NCI-H2029 (cell line): Measurements from ENCODE around the gene FKRP.

ENCODE experiments used
- DNase-seq: peaks from one replicate; lab custom pipeline; 2025; lab: John Stamatoyannopoulos, UW

FKRP gene

DNA sequence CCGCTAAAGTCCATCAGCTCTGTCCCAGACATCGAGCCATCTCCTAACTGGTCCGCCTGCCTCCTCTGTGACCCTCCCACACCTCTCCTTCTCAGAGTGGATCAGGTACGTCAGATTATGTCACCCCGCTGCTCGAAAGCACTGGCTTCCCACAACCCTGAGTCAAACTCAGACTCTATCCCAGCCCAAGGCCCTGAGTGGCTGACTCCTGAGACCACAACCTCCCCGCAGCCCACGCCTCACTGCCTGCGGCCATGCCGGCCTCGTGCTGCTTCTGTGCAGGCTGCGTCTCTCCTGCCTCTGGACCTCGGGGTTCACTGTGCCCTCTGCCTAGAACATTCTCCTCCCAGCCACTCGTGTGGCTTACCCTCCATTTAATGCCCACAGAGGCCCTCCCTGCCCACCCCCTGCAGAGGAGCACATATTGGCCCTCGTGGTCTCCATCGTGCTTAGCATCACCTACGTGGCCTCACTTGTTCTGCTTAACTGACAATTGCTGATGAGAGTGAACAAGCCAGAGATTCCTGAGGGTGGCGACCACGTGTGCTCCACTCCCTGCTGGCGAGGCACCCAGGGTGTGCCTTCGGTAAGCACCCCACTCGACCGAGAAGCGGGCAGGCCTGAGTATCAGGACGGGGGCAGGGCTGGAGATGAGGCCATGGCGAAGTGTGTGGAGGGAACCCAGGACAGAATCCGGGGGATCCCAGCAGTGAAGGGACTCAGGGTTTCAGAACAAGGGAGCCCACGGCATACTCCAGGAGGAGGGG is 13.5 kb upstream of the FKRP start:
- no peak for DNase-seq

GRCh38 chr19:46732966-46733689 is 12.7 kb upstream of the FKRP start:
- DNase-seq, result no peak

DNA sequence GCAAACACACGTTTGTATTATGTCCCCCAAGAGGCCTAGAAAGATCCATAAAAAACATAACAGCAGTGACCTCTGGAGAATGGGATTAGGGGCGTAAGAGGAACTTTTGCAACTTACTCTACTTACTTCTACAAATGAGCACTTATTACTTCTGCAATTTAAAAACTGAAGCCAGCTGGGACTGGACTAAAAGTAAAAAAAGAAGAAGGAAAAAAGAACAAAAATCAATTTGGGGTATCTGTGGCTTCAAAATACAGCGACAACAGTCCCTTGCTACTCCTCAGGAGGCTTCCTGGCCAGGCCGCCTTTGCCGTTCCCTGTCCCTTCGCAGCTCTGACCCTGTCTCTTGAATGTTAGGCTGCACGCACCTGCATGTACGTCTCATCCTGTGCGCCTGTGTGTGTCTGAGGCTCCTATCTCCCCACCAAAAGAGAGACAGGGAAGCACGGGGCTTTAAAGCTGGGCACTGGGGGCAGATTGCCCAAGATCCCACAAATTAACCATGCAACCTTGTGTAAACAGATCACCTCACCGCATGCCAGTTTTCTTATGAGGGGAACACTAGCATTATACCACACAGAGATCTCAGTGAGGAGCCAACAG is 12.1 kb upstream of the FKRP start:
- DNase-seq, result no peak

DNA sequence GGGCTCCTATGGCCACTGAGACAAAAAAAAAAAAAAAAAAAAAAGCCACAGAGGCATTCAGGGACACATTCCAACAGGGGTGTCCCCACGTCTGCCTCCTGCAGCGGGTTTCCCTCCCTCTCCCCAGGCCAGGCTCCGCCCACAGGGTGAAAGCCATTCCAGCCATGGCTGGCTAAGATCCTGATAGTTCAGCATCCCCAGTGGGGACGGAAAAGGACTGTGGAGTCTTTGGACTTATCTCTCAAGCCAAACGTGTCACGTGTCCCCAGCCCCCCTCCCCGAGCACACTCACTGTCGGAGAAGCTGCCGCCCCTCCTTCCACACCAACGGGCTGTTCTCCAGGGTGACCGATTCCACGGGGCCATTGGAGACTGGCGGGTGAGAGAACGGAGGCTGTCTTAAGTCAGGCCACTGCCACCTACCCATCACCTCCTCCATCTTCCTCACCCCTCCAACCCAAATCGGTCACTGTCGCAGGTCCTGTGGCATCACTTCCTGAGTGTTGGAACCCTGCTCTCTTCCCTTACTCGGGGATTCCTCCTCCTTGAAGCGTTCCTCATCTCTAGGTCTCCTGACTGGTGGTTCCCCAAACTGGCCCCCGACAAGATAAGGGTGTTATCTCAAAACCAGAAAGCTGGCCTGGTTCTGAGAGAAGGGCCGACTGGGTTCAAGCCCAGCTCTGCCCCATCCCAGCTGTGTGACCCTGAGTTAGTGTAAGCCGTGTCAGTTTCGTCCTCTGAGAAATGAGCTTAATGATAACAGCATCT is 9.1 kb upstream of the FKRP start:
- no peak for DNase-seq

DNA sequence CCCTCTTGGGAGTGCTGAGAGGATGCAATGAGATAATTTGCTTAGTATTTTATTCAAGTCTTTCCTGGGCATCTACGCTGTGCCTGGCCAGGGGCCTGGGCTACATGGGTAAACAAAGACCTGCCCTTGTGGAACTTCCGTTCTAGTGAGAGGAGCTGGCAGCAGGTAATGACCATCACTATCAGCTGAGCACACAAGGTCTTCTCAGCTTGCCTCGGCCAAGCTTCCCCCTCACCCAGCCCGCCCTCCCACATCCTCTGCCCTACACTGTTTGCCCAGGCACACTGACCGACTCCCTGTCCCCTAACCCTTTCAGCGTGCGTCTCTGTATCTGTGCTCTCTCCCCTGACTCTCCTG is 8.6 kb upstream of the FKRP start:
- peak; percentile 25 for DNase-seq

DNA sequence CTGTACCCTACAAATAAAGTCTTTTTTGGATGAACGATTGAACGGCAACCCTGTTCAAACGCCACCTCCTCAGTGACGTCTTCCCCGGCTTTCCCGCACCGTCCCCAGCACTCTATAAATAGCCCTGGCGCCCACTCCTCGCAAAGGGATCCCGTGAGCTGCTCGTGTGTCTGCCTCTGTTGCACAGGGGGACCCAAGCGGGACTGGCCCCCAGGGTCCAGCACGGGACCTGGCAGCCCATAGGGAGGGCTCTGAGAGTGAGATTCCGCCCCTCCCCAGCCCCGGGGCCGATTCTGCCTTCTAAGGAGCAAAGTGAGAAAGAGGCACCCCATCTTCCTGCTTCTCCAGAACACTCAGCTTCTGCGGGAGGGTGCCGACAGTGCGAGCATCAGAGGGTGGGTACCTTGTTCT is 8.1 kb upstream of the FKRP start:
- DNase-seq, result no peak

GRCh38 chr19:46739290-46739771 is 6.5 kb upstream of the FKRP start:
- DNase-seq, result no peak

GRCh38 chr19:46741447-46741846 is 4.4 kb upstream of the FKRP start:
- DNase-seq, result no peak

DNA sequence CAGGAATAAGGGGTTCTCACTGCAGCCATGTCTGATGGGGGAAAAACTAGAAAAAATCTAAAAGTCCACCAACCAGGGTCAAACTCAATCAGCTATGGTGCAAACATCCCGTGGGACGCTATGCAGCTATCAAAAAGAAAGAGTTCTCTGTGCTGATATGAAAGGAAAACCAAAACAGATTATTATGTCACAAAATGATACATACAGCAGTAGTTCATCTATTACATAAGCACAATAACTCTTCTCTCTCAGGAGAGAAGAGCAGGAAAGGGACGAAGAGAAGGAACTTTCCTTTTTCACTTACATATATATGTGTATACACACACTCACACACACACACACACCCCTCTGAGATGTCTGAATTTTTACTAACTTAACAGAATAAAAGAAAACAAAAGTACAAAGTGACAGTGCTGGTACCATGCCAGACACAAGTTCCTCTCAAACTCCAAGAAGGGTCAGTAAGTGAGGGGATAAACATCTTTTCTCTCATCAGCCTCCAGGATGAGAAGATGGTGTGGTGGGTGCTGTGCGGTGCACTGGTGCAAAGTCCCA is 2.9 kb upstream of the FKRP start:
- no peak for DNase-seq

- DNase-seq, result no peak
These were observed 1.7 kb upstream of the FKRP start for GRCh38 chr19:46744005-46744691.

- DNase-seq, result no peak
These were observed 827 bp upstream of the FKRP start for GRCh38 chr19:46745030-46745429.

- peak; percentile 28 for DNase-seq
These were observed 612 bp downstream of the FKRP start, which contains the start of gene STRN4 for GRCh38 chr19:46746281-46747057. STRN4 (minus strand) TSS chr19:46746450; CDS start chr19:46746430, 20 bp downstream.

DNA sequence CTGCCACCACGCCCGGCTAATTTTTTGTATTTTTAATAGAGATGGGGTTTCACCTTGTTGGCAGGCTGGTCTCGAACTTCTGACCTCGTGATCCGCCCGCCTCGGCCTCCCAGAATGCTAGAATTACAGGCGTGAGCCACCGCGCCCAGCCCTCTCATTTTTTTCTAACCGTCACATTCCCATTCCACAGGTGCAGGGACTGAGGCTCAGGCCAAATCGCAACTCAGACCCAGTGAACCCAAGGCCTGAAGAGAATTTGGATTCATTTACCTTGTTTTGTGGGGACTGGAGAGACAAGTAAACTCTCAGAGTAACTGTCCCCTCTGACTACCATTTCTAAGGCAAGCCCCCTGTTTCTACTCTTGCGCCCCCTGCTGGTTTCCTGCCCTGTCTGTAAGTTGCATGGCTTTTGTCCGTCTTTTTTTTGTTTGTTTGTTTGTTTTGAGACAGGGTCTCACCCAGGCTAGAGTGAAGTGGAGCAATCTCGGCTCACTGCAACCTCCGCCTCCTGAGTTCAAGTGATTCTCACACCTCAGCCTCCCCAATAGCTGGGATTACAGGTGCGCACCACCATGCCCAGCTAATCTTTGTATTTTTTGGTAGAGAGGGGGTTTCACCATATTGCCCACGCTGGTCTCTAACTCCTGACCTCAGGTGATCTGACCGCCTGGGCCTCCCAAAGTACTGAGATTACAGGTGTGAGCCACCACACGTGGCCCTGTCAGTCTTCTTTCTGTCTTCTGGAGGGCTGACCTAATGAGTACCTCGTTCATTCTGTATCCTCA is 2.7 kb downstream of the FKRP start:
- DNase-seq, result no peak

DNA sequence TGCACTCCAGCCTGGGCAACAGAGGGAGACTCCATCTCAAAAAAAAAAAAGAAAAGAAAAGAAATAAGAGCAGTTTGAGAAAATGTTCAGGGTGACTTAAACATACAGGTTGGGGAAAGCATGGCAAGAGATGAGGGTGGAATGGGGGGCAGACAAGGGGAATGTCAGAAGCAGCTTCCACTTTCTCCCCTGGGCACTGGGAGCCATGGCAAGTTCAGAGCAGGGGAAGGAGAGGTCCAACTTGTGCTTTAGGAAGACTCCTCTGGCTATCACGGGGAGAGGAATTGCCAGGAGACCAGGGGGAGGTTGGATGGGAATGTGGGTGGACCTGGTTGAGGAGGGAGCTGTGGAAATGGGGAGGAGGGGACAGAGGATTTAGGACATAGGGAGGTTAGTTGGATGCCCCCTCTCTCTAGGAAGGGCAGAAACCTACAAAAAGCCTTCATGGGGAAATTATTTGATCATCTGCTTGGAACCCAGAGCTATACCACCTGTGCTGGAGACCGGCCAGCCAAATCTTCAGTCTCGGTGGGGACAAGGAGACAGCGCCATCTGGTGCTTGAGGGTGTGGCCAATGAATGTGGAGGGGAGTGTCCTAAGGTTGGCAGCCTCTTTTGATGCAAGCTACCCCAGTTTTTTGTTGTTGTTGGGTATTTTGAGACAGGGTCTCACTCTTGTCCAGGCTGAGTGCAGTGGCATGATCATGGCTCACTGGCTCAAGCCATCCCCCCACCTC is 7.7 kb downstream of the FKRP start:
- DNase-seq, result peak; percentile 69

DNA sequence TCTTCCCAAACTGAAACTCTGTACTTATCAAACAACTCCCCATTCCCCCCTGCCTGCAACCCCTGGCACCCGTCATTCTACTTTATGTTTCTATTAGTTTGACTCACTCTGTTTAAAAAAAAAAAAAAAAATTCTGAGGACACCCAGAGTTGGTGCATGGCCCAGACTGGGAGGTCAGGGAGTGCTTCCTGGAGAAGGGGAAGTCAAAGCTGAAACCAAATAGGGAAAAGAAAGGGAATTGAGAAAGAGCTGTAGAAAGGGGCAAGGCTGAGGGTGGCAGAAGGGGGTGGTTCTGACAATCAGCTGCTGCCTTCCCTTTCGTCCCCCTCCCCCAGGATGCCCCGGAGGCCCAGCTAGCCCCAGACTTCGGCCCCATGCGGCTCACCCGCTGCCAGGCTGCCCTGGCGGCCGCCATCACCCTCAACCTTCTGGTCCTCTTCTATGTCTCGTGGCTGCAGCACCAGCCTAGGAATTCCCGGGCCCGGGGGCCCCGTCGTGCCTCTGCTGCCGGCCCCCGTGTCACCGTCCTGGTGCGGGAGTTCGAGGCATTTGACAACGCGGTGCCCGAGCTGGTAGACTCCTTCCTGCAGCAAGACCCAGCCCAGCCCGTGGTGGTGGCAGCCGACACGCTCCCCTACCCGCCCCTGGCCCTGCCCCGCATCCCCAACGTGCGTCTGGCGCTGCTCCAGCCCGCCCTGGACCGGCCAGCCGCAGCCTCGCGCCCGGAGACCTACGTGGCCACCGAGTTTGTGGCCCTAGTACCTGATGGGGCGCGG is 9.4 kb downstream of the FKRP start:
- no peak for DNase-seq

DNA sequence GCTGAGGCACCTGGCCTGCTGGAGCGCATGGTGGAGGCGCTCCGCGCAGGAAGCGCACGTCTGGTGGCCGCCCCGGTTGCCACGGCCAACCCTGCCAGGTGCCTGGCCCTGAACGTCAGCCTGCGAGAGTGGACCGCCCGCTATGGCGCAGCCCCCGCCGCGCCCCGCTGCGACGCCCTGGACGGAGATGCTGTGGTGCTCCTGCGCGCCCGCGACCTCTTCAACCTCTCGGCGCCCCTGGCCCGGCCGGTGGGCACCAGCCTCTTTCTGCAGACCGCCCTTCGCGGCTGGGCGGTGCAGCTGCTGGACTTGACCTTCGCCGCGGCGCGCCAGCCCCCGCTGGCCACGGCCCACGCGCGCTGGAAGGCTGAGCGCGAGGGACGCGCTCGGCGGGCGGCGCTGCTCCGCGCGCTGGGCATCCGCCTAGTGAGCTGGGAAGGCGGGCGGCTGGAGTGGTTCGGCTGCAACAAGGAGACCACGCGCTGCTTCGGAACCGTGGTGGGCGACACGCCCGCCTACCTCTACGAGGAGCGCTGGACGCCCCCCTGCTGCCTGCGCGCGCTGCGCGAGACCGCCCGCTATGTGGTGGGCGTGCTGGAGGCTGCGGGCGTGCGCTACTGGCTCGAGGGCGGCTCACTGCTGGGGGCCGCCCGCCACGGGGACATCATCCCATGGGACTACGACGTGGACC is 10.1 kb downstream of the FKRP start:
- no peak for DNase-seq

GRCh38 chr19:46756544-46756888 is 10.7 kb downstream of the FKRP start:
- no peak for DNase-seq

GRCh38 chr19:46759206-46759605 is 13.3 kb downstream of the FKRP start:
- no peak for DNase-seq
